UCSD-AML1 (cell line): ENCODE data around the gene C21orf58.
"Not testable (repeated sequence)": the region's sequence is repeated elsewhere in the genome, so short reads cannot be mapped to it uniquely, and the experiment has no call there.

Source experiments
- DNase-seq: peaks from one replicate; lab custom pipeline; 2025; ENCODE audit not compliant: unreplicated experiment; lab: John Stamatoyannopoulos, UW

Gene C21orf58

DNA sequence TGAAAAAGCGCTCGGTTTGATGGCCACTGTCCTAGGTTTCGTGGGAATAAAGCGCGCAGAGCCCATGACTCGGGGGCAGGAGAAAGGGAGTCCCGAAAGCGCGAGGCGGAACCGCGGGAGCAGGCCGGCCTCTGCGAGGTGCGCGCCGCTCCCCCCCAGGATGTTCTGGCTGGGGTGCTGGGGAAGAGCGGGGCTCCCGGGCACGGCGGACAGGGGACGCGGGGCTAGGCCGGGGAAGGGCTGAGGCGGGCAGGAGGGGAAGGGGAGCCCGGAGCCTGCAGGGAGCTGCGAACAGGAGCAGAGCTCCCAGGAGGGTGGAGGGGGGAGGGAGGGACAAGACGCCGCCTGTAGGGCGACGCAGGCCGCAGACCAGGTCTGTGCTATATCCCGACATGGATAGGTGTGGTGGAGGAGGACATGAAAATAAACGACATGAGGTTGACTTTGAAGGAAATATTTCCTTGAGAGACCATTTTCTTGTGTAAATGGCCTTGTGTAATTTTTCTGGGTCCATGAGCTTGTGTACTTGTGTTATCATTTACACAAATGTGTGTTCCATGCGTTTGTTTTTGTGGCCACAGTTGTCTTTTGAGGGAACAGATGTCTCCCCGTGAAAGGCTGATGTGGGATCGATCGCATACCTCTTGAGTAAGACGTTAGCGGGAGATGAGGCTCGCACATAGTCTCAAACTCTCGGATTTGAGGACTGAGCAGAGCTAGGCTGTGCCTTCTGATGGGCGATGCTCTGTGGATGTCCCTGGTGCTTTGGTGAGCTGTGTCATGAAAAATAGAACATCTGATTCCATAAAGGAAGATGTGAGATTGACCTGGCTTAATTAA is 1.6 kb upstream of the C21orf58 start:
- DNase-seq = peak; percentile 55

- DNase-seq = peak; percentile 90
Observed at GRCh38 chr21:46324390-46325072, 861 bp upstream of the C21orf58 start.

- no peak for DNase-seq
Observed at GRCh38 chr21:46323227-46323709, 402 bp downstream of the C21orf58 start.

- DNase-seq = peak; percentile 27
Observed at GRCh38 chr21:46322351-46323226, 1.1 kb downstream of the C21orf58 start.

DNA sequence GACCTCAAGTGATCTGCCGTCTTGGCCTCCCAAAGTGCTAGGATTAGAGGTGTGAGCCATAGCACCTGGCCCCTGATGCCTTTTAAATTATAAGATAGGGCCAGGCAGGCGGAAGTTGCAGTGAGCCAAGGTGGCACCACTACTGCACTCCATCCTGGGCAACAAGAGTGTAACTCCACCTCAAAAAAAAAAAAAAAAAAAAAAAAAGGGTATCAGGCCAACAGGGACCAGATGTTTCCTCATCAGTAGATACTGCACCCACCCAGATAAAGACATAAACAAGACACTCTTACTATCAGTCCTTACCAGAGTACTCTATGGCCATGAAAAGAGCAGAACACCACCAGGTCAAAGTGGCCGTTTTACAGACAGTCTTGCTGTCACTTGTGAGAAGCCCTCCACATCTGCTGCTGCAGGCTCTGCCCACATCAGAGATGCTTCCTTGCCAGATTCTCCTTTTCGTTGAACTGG is 3.3 kb downstream of the C21orf58 start:
- peak; percentile 42 for DNase-seq

GRCh38 chr21:46319186-46319585 is 4.5 kb downstream of the C21orf58 start:
- no peak for DNase-seq

GRCh38 chr21:46318464-46318845 is 5.2 kb downstream of the C21orf58 start:
- no peak for DNase-seq

GRCh38 chr21:46317710-46318463 is 5.8 kb downstream of the C21orf58 start:
- no peak for DNase-seq

DNA sequence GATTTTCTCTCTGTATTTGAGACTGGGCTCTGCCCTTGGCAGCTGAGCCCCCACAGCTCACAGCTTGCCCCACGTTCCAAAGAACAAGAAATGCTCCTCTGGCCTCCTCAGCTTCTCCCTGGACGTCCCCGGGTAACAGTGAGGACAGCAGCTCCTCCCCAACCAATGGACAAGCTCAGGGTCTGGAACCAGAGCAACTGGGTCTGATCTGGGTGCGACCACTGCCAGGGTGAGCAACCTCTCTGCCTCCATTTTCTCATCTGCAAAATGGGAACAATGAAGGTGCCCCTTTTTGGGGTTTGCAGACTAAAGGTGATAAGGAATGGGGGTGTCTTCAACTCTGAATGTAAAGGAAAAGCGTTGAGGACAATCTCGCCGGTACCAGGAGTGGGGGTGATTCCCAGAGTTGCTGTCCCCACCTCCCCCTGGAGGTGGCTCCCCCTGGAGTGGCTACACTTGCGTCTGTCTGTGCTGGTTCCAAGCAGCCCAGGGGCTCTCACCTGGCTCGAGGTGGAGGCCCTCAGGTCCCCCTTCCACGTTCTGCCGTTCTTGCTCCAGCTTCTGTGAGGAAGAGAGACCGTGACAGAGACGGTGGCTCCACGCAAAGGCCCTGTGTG is 6.9 kb downstream of the C21orf58 start:
- DNase-seq = no peak

GRCh38 chr21:46314441-46315020 is 9.1 kb downstream of the C21orf58 start:
- DNase-seq = no peak

DNA sequence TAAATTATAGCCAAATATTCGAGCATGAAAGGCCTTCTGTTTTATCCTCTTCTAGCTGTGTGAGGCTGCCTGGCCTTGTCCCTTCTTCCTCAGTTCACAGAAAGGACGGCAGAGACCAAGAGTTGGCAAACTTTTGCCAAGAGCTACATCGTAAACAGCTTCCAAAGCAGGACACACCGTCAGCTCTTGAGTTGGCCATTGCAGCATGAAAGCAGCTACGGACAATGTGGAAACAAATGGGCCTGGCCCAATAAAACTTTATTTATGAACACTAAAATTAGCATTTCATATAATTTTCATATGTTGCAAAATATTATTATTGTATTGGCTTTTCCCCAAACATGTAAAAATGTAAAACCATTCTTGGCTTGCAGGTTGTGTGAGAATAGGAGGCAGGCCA is 10.7 kb downstream of the C21orf58 start:
- no peak for DNase-seq

GRCh38 chr21:46311568-46311967 is 12.1 kb downstream of the C21orf58 start:
- DNase-seq = no peak

DNA sequence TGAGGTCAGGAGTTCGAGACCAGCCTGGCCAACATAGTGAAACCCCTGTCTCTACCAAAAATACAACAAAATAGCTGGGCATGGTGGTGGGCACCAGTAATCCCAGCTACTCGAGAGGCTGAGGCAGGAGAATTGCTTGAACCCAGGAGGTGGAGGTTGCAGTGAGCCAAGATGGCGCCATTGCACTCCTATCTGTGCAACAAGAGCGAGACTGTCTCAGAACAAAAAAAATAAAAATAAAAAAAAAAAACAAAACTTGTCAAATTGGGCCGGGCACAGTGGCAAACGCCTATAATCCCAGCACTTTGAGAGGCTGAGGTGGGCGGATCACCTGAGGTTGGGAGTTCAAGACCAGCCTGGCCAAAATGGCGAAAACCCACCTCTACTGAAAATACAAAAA is 13.4 kb downstream of the C21orf58 start:
- not testable (repeated sequence) for DNase-seq

DNA sequence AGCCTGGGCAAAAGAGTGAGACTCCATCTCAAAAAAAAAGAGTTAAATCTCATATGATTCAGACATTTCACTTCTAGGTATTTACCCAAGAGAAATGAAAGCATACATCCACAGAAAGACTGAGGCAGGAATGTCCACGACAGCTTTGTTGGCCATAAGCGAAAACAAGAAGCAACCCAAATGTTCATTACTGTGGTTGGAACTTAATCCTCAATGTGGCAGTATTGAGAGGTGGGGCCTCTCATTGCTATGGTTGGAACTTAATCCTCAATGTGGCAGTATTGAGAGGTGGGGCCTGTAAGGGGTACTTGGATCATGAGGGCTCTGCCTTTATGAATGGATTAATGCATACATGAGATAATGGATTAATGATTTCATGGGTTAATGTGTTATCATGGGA is 15.2 kb downstream of the C21orf58 start:
- no peak for DNase-seq

GRCh38 chr21:46307625-46308024 is 16.0 kb downstream of the C21orf58 start:
- no peak for DNase-seq

DNA sequence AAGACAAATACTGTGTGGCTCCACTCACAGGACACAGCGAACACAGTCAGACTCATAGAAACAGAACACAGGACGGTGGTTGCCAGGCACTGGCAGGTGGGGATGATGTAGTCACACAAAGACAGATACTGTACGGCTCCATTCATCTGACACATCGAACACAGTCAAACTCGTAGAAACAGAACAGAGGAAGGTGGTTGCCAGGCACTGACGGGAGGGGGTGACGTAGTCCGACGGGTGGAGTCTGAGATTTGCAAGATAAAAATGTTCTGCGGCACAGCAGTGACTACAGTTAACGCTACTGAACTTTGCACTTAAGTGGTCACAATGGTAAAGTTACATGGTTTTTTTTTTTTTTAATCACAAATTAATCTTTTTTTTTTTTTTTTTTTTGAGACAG is 18.7 kb downstream of the C21orf58 start:
- DNase-seq = no peak

DNA sequence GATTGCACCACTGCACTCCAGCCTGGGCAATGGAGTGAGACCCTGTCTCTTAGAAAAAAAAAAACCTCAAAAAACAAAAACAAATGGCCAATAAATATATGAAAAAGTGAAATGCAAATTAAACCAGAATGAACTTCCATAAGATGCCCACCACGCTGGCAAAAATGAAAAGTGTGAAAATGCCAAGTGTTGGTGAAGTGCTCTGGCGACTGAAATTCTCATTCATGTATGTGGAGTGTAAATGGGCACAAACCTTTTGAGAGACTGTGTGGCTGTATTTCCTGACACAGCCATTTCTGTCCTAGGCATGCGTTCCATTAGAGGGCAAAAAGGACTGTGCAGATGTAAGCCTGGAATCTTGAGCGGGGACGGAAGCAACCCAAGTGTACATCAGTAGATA is 19.2 kb downstream of the C21orf58 start:
- DNase-seq = no peak

- no peak for DNase-seq
Observed at GRCh38 chr21:46301759-46302158, 21.9 kb downstream of the C21orf58 start.

DNA sequence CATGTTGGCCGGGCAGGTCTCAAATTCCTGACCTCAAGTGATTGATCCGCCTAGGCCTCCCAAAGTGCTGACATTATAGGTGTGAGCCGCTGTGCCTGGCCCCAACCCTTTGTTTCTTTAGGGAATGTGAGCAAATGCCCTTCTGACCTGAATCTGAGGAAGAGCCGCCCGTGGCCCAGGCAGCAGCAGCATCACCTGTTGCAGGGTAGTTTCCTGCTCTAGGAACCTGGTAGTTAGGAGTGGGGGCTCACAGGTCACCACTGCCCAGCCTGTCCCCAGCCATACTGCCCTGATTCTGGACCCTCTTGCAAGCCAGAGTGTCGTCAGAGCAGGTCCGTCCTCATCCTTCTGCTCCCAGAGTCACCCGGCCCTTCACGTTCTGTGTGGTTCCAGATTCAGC is 24.5 kb downstream of the C21orf58 start:
- no peak for DNase-seq
